ENCODE results near the gene FNDC3B. TPM values are rescaled to one million over a fixed set of nuclear protein-coding genes. Genes with fewer than 3 reads are reported as not detected.

The FNDC3B gene
- total and polyA plus RNA-seq, 12 donors: 9.7 to 118 (median 85.0) TPM

DNA sequence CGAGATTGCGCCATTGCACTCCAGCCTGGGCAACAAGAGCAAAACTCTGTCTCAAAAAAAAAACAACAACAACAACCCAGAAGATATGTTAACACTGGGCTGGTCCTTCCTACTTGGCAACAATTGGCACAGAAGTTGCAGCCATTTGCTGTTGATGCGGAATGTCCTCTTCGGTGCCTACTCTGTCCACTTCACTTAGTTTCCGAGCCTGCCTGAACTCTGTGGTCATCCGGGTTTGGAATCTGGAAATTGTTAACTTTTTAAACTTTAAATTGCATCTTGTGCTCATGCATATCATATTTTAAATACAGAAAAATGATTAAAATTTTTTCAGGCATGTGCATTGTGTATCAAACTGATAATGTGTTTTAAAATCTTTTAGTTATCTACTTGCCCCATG is 81.5 kb downstream of the FNDC3B start:
- no peaks in the 10 kb centered on the region for H3K9me3 ChIP-seq
- no peak for DNase-seq
- H3K4me1 ChIP-seq: peaks cover 9 to 70% (median 38%) of the 10 kb centered on the region in 9 donors
- WGBS, 2 donors: 80 to 94% methylated on average over 6 of the region's 6 CpGs
- ATAC-seq: no peak
- H3K27me3 ChIP-seq: no peaks in the 10 kb centered on the region
- TF ChIP-seq, protein P1, sequence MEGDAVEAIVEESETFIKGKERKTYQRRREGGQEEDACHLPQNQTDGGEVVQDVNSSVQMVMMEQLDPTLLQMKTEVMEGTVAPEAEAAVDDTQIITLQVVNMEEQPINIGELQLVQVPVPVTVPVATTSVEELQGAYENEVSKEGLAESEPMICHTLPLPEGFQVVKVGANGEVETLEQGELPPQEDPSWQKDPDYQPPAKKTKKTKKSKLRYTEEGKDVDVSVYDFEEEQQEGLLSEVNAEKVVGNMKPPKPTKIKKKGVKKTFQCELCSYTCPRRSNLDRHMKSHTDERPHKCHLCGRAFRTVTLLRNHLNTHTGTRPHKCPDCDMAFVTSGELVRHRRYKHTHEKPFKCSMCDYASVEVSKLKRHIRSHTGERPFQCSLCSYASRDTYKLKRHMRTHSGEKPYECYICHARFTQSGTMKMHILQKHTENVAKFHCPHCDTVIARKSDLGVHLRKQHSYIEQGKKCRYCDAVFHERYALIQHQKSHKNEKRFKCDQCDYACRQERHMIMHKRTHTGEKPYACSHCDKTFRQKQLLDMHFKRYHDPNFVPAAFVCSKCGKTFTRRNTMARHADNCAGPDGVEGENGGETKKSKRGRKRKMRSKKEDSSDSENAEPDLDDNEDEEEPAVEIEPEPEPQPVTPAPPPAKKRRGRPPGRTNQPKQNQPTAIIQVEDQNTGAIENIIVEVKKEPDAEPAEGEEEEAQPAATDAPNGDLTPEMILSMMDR (IDR thresholded peaks at IDR 0.05): no peak
- no peak overlapping the region for H3K27ac ChIP-seq
- H3K4me3 ChIP-seq: no peak overlapping the region
- H3K36me3 ChIP-seq: peaks cover 0 to 85% (median 16%) of the 10 kb centered on the region in 9 donors
- intact Hi-C loops (cut with DNase I): loop anchor here in 1 of 10 donors (10.0 kb wide), 1 partner anchor 76 kb away; no protein-coding TSS in a partner anchor

DNA sequence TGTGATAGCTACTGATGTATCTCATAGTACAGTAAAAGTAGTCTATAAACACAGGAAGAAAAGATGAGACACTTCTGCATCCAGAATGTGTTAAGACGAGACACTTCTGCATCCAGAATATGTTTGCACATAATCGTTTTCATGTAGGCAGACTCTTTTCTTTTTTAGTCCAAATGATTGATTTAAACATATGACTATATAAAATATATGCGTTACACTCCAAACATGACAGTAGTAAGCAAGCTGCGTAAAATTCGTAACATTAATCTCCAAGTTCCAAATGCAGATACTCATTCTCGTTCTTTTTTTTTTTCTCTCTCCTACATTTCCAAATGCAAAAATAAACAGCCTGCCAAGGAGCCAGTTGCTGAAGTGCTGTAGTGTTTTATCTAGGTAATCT is 82.6 kb downstream of the FNDC3B start:
- Histone ChIP-seq H3K4me1 (peaks cover 15 to 75% (median 44%) of the 10 kb centered on the region in 9 donors), H3K4me3 (no peak overlapping the region), H3K9me3 (no peaks in the 10 kb centered on the region), H3K27ac (no peak overlapping the region), H3K36me3 (peaks cover 0 to 74% (median 8%) of the 10 kb centered on the region in 9 donors), H3K27me3 (no peaks in the 10 kb centered on the region)
- WGBS, 2 donors: 66 to 75% methylated on average over 6 of the region's 6 CpGs
- TF ChIP-seq, protein P1 (IDR thresholded peaks at IDR 0.05): no peak
- DNase-seq: no peak
- no peak for ATAC-seq
- intact Hi-C loops (cut with DNase I): loop anchor here in 1 of 10 donors (10.0 kb wide), 1 partner anchor 77 kb away; no protein-coding TSS in a partner anchor

DNA sequence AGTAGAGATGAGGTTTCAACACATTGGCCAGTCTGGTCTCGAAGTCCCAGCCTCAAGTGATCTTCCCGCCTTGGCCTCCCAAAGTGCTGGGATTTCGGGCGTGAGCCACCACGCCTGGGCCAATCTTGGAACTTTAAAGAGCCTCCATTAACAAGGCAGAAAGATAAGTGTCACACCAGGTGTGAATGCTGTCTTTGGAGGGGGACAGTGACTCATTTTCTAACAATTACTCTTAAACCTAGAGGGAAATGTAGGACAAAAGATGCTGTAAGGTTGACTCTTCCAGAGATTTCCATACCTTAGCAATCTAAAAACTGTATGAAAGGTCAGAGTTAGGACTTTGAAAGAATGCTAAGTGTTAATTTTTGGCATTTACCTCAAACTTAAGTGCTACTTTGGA is 84.9 kb downstream of the FNDC3B start:
- DNase-seq: no peak
- intact Hi-C loops (cut with DNase I): loop anchor here in 1 of 10 donors (10.0 kb wide), 1 partner anchor 79 kb away; no protein-coding TSS in a partner anchor
- TF ChIP-seq, protein P1 (IDR thresholded peaks at IDR 0.05): no peak
- Histone ChIP-seq H3K27me3 (no peaks in the 10 kb centered on the region), H3K36me3 (peaks cover 0 to 55% (median 0%) of the 10 kb centered on the region in 9 donors), H3K4me3 (no peak overlapping the region), H3K27ac (peak overlapping the region in 5 of 10 donors; percentile 57 to 88 (median 81)), H3K4me1 (peaks cover 21 to 81% (median 63%) of the 10 kb centered on the region in 9 donors), H3K9me3 (no peaks in the 10 kb centered on the region)
- ATAC-seq: no peak
- WGBS, 2 donors: 96 to 99% methylated on average over 5 of the region's 5 CpGs

DNA sequence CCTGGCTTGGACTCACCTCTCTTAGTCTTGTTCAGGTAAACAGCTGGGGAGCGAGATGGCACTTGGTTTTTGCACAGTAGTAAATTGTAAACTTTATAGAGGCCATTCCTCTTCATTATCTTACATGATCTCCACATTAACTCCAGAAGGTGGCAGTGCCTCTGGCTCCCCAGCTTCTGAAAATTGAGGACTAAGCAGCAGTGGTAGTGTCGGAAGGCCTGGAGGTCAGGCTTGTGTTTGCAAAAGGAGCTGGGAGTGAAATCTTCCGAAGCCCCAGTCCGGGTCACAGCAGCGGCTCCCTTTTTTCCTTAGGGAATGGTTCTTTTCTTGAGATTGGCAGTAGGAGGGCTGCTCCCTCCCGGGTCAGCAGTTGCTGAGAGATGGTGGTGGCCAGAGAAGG is 85.7 kb downstream of the FNDC3B start:
- no peaks in the 10 kb centered on the region for H3K27me3 ChIP-seq
- DNase-seq: no peak
- intact Hi-C loops (cut with DNase I): loop anchor here in 4 of 10 donors (5.0 to 10.0 kb wide), 5 partner anchors 33 to 88 kb away; partner anchors contain the start of gene FNDC3B (in 1 of the 4)
- H3K4me1 ChIP-seq: peaks cover 23 to 78% (median 69%) of the 10 kb centered on the region in 9 donors
- ATAC-seq: peak in 1 of 8 donors; percentile 7
- H3K27ac ChIP-seq: peak overlapping the region in 9 of 10 donors; percentile 39 to 88 (median 71)
- peaks cover 0 to 47% (median 0%) of the 10 kb centered on the region in 9 donors for H3K36me3 ChIP-seq
- no peaks in the 10 kb centered on the region for H3K9me3 ChIP-seq
- H3K4me3 ChIP-seq: no peak overlapping the region
- 77 to 87% methylated on average over 6 of the region's 6 CpGs for WGBS, 2 donors
- TF ChIP-seq, protein P1 (IDR thresholded peaks at IDR 0.05): peak in 1 of 9 donors; percentile 6

Data from heart right ventricle (tissue), 16 donors.